ENCODE measurements around the gene SYMPK. TPM values are rescaled to one million over a fixed set of nuclear protein-coding genes. Genes with fewer than 3 reads are reported as not detected.

Gene SYMPK
- polyA plus RNA-seq, 1 of the 3 experiments (the other 2 are of a cell fraction) = 92.7 TPM

DNA sequence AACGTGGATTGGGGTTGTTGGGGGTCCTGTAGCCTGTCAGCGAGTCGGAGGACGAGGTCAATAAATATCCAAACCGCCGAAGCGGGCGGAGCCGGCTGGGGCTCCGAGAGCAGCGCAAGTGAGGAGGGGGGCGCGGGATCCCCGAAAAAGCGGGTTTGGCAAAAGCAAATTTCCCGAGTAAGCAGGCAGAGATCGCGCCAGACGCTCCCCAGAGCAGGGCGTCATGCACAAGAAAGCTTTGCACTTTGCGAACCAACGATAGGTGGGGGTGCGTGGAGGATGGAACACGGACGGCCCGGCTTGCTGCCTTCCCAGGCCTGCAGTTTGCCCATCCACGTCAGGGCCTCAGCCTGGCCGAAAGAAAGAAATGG, 93.1 kb downstream of the SYMPK start:
- H3K9me2 ChIP-seq = no peaks in the 10 kb centered on the region
- no peaks in the 10 kb centered on the region for H3K79me2 ChIP-seq (ENCODE audit: insufficient read depth)
- H4K20me1 ChIP-seq (ENCODE audit: insufficient read depth) = peaks cover 11% of the 10 kb centered on the region; the same call in 1 of the 2 replicates
- peaks cover 8 to 30% of the 10 kb centered on the region in 2 experiments; a peak in 3 of 4 replicates for H3K4me1 ChIP-seq (ENCODE audit: control insufficient read depth in 1 of 2, insufficient read depth in 2 of 2, low read depth in 1 of 2, low read length in 1 of 2)
- H2AFZ ChIP-seq (ENCODE audit: low read depth) = no peak overlapping the region
- peak overlapping the region; percentile 98 for H3K4me2 ChIP-seq
- peaks cover 46% of the 10 kb centered on the region for H3F3A ChIP-seq (replicated peaks; ENCODE audit: insufficient read depth)
- H3K27me3 ChIP-seq (ENCODE audit: insufficient read depth) = no peaks in the 10 kb centered on the region
- peaks cover 10 to 26% of the 10 kb centered on the region in 2 experiments for H3K36me3 ChIP-seq (replicated peaks in 1 of 2; ENCODE audit: control insufficient read depth in 1 of 2, insufficient read depth in 2 of 2, low read length in 1 of 2)
- peak overlapping the region; percentile 79 to 95 for H3K27ac ChIP-seq (ENCODE audit: low read depth in 2 of 2, low read length in 1 of 2)
- POLR2A ChIA-PET = interaction anchor here (0.6 to 3.6 kb wide), 14 partner anchors 10 to 78 kb away, joined by 3 to 19 read pairs (median 4); partner anchors contain the start of genes DMPK, DMWD, FBXO46 and QPCTL
- peak overlapping the region; percentile 53; the same call in 1 of the 2 replicates for H3K9ac ChIP-seq
- no peaks in the 10 kb centered on the region for H3K9me3 ChIP-seq
- TF ChIP-seq USF1 (IDR thresholded peaks at IDR 0.05; ENCODE audit: borderline replicate concordance, low read depth) = no peak
- no peak for TF ChIP-seq RFX5 (IDR thresholded peaks at IDR 0.05; ENCODE audit: low read length)
- TF ChIP-seq CHD2 (IDR thresholded peaks at IDR 0.05; ENCODE audit: low read length, partially characterized antibody) = no peak
- no peak for TF ChIP-seq PBX3 (IDR thresholded peaks at IDR 0.05)
- no peak for TF ChIP-seq USF2 (IDR thresholded peaks at IDR 0.05; ENCODE audit: borderline replicate concordance, low read depth, low read length)
- TF ChIP-seq TEAD4 (IDR thresholded peaks at IDR 0.05; ENCODE audit: borderline replicate concordance, insufficient read depth) = no peak
- TF ChIP-seq MEF2A (IDR thresholded peaks at IDR 0.05; ENCODE audit: borderline replicate concordance, low read depth) = no peak
- TF ChIP-seq EP300 (IDR thresholded peaks at IDR 0.05; ENCODE audit: borderline replicate concordance in 1 of 2, low read depth in 1 of 2, low read length in 1 of 2) = no peak; a peak in 1 of 4 replicates
- no peak for TF ChIP-seq RXRA (IDR thresholded peaks at IDR 0.05; ENCODE audit: borderline replicate concordance, low read depth)
- no peak for TF ChIP-seq RAD21 (IDR thresholded peaks at IDR 0.05; ENCODE audit: low read length)
- no peak for TF ChIP-seq FOSL2 (IDR thresholded peaks at IDR 0.05; ENCODE audit: borderline replicate concordance, low read depth)
- TF ChIP-seq JUND (IDR thresholded peaks at IDR 0.05) = no peak; the same call in 1 of the 2 replicates
- no peak; the same call in 1 of the 2 replicates for TF ChIP-seq ELF1 (IDR thresholded peaks at IDR 0.05)
- no peak for TF ChIP-seq MXI1 (IDR thresholded peaks at IDR 0.05; ENCODE audit: low read depth, low read length)
- TF ChIP-seq, protein P1, sequence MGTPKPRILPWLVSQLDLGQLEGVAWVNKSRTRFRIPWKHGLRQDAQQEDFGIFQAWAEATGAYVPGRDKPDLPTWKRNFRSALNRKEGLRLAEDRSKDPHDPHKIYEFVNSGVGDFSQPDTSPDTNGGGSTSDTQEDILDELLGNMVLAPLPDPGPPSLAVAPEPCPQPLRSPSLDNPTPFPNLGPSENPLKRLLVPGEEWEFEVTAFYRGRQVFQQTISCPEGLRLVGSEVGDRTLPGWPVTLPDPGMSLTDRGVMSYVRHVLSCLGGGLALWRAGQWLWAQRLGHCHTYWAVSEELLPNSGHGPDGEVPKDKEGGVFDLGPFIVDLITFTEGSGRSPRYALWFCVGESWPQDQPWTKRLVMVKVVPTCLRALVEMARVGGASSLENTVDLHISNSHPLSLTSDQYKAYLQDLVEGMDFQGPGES (IDR thresholded peaks at IDR 0.05; ENCODE audit: low read depth, low read length) = no peak
- peak overlapping the region; percentile 55 to 61 for H3K4me3 ChIP-seq (ENCODE audit: low read depth in 2 of 2, low read length in 1 of 2)
- CTCF ChIA-PET = interaction anchor here (0.6 to 5.9 kb wide), 33 partner anchors 9 to 1259 kb away, joined by 3 to 100 read pairs (median 6); partner anchors contain the start of genes DMPK, DMWD, FBXO46 and MEIOSIN
- no peak for DNase-seq
- under 1% methylated on average over 13 of the region's 28 CpGs for WGBS (ENCODE audit: low lambda C conversion rate)

All from SK-N-SH (cell line).